Esophagus squamous epithelium (tissue), 5 donors: ENCODE data around the gene PTH2. TPM values are rescaled to one million over a fixed set of nuclear protein-coding genes. Genes with fewer than 3 reads are reported as not detected.
"Not testable (repeated sequence)": the region's sequence is repeated elsewhere in the genome, so short reads cannot be mapped to it uniquely, and the experiment has no call there.

Source experiments
- DNase-seq: peaks from one replicate; lab custom pipeline; 2025; lab: John Stamatoyannopoulos, UW
- H3K27ac ChIP-seq, 4 donors: fragments of 200-600 bp; sonication (generic); one replicate each; pipeline ENCODE4 v1.5.1; 2016 to 2019; ENCODE audit warnings: mild to moderate bottlenecking in 1 of 4
- H3K27me3 ChIP-seq, 4 donors: fragments of 200-600 bp; sonication (generic); 1 replicate in 3 of 4; 2 replicates in 1 of 4; pipeline versions ENCODE4 v1.5.1 to v1.6.0; 2017 to 2021; ENCODE audit warnings: antibody characterized with exemption in 1 of 4
- H3K36me3 ChIP-seq, 3 donors: fragments of 200-600 bp; sonication (generic); one replicate each; pipeline ENCODE4 v1.5.1; 2016 to 2019
- H3K4me1 ChIP-seq, 3 donors: fragments of 200-600 bp; sonication (generic); one replicate each; pipeline ENCODE4 v1.5.1; 2017 to 2019
- H3K4me3 ChIP-seq, 4 donors: fragments of 200-600 bp; sonication (generic); 1 replicate in 3 of 4; 2 replicates in 1 of 4; pipeline ENCODE4 v1.5.1; 2016 to 2019; ENCODE audit warnings: mild to moderate bottlenecking in 2 of 4, moderate library complexity in 1 of 4
- H3K9me3 ChIP-seq, 3 donors: fragments of 200-600 bp; sonication (generic); one replicate each; pipeline ENCODE4 v1.5.1; 2016 to 2019
- CTCF ChIP-seq, 6 experiments: fragments of 450-650 bp in 4 of 6; fragments of 200-600 bp in 2 of 6; sonication (generic) in 2 of 6; IDR thresholded peaks; one replicate each; pipeline ENCODE4 v1.5.1; 2016 to 2019; ENCODE audit warnings: antibody characterized with exemption in 6 of 6, mild to moderate bottlenecking in 4 of 6, moderate library complexity in 4 of 6
- POLR2A ChIP-seq, 4 donors: fragments of 450-650 bp; IDR thresholded peaks; one replicate each; pipeline ENCODE4 v1.6.1; 2017; ENCODE audit warnings: antibody characterized with exemption in 4 of 4, mild to moderate bottlenecking in 4 of 4, moderate library complexity in 3 of 4
- WGBS, 2 donors: methylation state at CpG; one replicate each; pipeline ENCODE4 v1.1.5; 2018; 5-methylcytosine and 5-hydroxymethylcytosine counted together
- intact Hi-C: fragments of 100-400 bp; cut with DNase I; formaldehyde crosslinking; loops from one replicate; pipeline ENCODE4 v1.15.0; 2022
- total RNA-seq, 4 donors: library from RNA; depleted of rRNA; stranded (reverse); fragments of >200 nt; gene quantifications; one replicate each; pipeline ENCODE4 v1.1.0, GENCODE V29; 2016
- donor health status: DM: yes; HTN: yes; CAD: no.

The PTH2 gene
- total RNA-seq, 4 donors from 2014 or later: not detected

DNA sequence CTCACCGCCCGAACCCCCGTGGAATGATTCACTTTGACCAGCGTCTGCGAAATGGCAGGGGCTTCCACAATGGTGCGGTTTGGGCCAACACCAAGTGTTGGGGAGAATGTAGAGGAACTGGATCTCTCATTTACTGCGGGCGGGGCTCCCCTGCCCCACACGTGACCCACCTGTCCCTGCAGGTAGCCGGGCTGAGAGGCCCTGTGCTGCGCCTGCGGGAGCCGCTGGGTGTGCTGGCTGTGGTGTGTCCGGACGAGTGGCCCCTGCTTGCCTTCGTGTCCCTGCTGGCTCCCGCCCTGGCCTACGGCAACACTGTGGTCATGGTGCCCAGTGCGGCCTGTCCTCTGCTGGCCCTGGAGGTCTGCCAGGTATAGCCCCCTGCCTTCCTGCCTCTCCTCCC is 45.0 kb upstream of the PTH2 start:
- peak in 1 of 4 donors; percentile 43 for TF ChIP-seq POLR2A (IDR thresholded peaks at IDR 0.05)
- peak in 1 of 6 experiments; percentile 18 for TF ChIP-seq CTCF (IDR thresholded peaks at IDR 0.05)
- DNase-seq: no peak
- H3K27me3 ChIP-seq: no peaks in the 10 kb centered on the region
- H3K9me3 ChIP-seq: no peaks in the 10 kb centered on the region
- peaks cover 10 to 43% (median 33%) of the 10 kb centered on the region in 3 donors for H3K4me1 ChIP-seq
- H3K36me3 ChIP-seq: peaks cover 0 to 40% (median 0%) of the 10 kb centered on the region in 3 donors
- WGBS, 2 donors: 25 to 68% methylated on average over 10 to 15 of the region's 19 CpGs
- H3K27ac ChIP-seq: peak overlapping the region; percentile 88 to 95 (median 92)
- H3K4me3 ChIP-seq: peak overlapping the region; percentile 7 to 51 (median 27)
- intact Hi-C loops: no loop called here

DNA sequence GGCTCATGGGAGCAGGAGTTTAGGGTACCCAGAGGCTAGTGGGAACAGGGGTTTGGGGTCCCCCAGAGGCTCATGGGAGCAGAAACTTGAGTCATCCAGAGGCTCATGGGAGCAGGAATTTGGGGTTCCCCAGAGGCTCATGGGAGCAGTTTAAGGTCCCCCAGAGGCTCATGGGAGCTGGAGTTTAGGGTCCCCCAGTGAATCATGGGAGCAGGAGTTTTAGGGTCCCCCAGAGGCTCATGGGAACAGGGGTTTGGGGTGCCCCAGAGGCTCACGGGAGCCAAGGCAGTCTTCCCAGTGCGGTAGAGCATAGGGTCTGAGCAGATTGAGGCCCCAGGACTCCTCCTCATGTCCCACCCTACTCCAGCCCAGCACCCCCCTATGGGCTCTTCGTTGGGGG is 42.1 kb upstream of the PTH2 start:
- Histone ChIP-seq H3K4me3 (no peak overlapping the region), H3K36me3 (peaks cover 0 to 63% (median 0%) of the 10 kb centered on the region in 3 donors), H3K9me3 (no peaks in the 10 kb centered on the region), H3K27me3 (no peaks in the 10 kb centered on the region), H3K4me1 (peaks cover 10 to 30% (median 27%) of the 10 kb centered on the region in 3 donors), H3K27ac (no peak overlapping the region)
- no peak for TF ChIP-seq CTCF (IDR thresholded peaks at IDR 0.05)
- no peak for TF ChIP-seq POLR2A (IDR thresholded peaks at IDR 0.05)
- intact Hi-C loops: no loop called here
- no peak for DNase-seq
- WGBS, 2 donors: no CpG with 5 or more reads among the region's 3 CpGs

- Histone ChIP-seq H3K27ac (no peak overlapping the region), H3K4me3 (no peak overlapping the region), H3K27me3 (no peaks in the 10 kb centered on the region), H3K9me3 (no peaks in the 10 kb centered on the region), H3K4me1 (peaks cover 10 to 18% (median 15%) of the 10 kb centered on the region in 3 donors), H3K36me3 (peaks cover 0 to 75% (median 9%) of the 10 kb centered on the region in 3 donors)
- no peak for DNase-seq
- WGBS, 2 donors: 90 to 94% methylated on average over 28 to 33 of the region's 39 CpGs
- intact Hi-C loops: no loop called here
- TF ChIP-seq POLR2A (IDR thresholded peaks at IDR 0.05): no peak
- no peak for TF ChIP-seq CTCF (IDR thresholded peaks at IDR 0.05)
These were observed 40.9 kb upstream of the PTH2 start for GRCh38 chr19:49463960-49464740.

- no peak for DNase-seq
- Histone ChIP-seq H3K9me3 (no peaks in the 10 kb centered on the region), H3K36me3 (peaks cover 0 to 87% (median 9%) of the 10 kb centered on the region in 3 donors), H3K4me1 (peaks cover 0 to 16% (median 3%) of the 10 kb centered on the region in 3 donors), H3K27me3 (no peaks in the 10 kb centered on the region), H3K4me3 (no peak overlapping the region), H3K27ac (no peak overlapping the region)
- WGBS, 2 donors: 85% methylated on average over 8 of the region's 12 CpGs; no CpG with 5 or more reads in 1 of the 2 donors
- no peak for TF ChIP-seq CTCF (IDR thresholded peaks at IDR 0.05)
- no peak for TF ChIP-seq POLR2A (IDR thresholded peaks at IDR 0.05)
- intact Hi-C loops: no loop called here
These were observed 39.3 kb upstream of the PTH2 start for GRCh38 chr19:49462492-49462891.

- Histone ChIP-seq H3K27me3 (no peaks in the 10 kb centered on the region), H3K27ac (no peak overlapping the region), H3K4me3 (no peak overlapping the region), H3K4me1 (peaks cover 0 to 22% (median 6%) of the 10 kb centered on the region in 3 donors), H3K9me3 (no peaks in the 10 kb centered on the region), H3K36me3 (peaks cover 0 to 87% (median 9%) of the 10 kb centered on the region in 3 donors)
- WGBS, 2 donors: 96 to 100% methylated on average over 1 to 5 of the region's 37 CpGs
- intact Hi-C loops: no loop called here
- no peak for DNase-seq
- TF ChIP-seq POLR2A (IDR thresholded peaks at IDR 0.05): no peak
- no peak for TF ChIP-seq CTCF (IDR thresholded peaks at IDR 0.05)
These were observed 38.4 kb upstream of the PTH2 start for GRCh38 chr19:49461656-49462055.

GRCh38 chr19:49461130-49461529 is 37.9 kb upstream of the PTH2 start:
- intact Hi-C loops, H3K27ac ChIP-seq, H3K4me3 ChIP-seq, DNase-seq, H3K27me3 ChIP-seq, H3K9me3 ChIP-seq: not testable (repeated sequence)
- WGBS, 2 donors: no CpG with 5 or more reads among the region's 1 CpG
- peaks cover 0 to 83% (median 9%) of the 10 kb centered on the region in 3 donors for H3K36me3 ChIP-seq
- H3K4me1 ChIP-seq: peaks cover 0 to 24% (median 8%) of the 10 kb centered on the region in 3 donors
